Activated CD4-positive, alpha-beta memory T cell treated with anti-CD3 and anti-CD28 coated beads, Interleukin-2, amount 10 ng/mL, durations not matched to agents 7 days and 5 days (primary cell): ENCODE results near the gene LRGUK. TPM values are rescaled to one million over a fixed set of nuclear protein-coding genes. Genes with fewer than 3 reads are reported as not detected.

Experiments
- CTCF ChIA-PET: fragments of 350-600 bp; sonication (Branson Sonifier 250); formaldehyde crosslinking; loops from one replicate; lab custom pipeline; 2021; ENCODE audit warnings: antibody characterized with exemption, inconsistent platforms; lab: Charles Lee
- POLR2A ChIA-PET: fragments of 350-600 bp; sonication (Branson Sonifier 250); formaldehyde crosslinking; loops from one replicate; lab custom pipeline; 2021; ENCODE audit warnings: antibody characterized with exemption; lab: Charles Lee
- DNase-seq: peaks from one replicate; pipeline ENCODE4 v3.0.0-alpha.2; 2020
- H3K27ac Mint-ChIP-seq: one replicate; pipeline ENCODE4 v1.8.0; 2021; ENCODE audit warnings: mild to moderate bottlenecking, mixed read lengths
- H3K27me3 Mint-ChIP-seq: one replicate; pipeline ENCODE4 v1.8.0; 2021; ENCODE audit warnings: mixed read lengths
- H3K36me3 Mint-ChIP-seq: one replicate; pipeline ENCODE4 v1.8.0; 2021; ENCODE audit warnings: low read depth, mixed read lengths
- H3K4me1 Mint-ChIP-seq: one replicate; pipeline ENCODE4 v1.8.0; 2021; ENCODE audit warnings: mixed read lengths
- H3K4me3 Mint-ChIP-seq: one replicate; pipeline ENCODE4 v1.8.0; 2021; ENCODE audit warnings: mild to moderate bottlenecking, mixed read lengths
- H3K9me3 Mint-ChIP-seq: one replicate; pipeline ENCODE4 v1.8.0; 2021; ENCODE audit warnings: mixed read lengths
- total RNA-seq, 2 experiments: library from RNA; stranded (reverse); gene quantifications; one replicate each; pipeline ENCODE4 v1.2.3, GENCODE V29; 2021

LRGUK gene
- total RNA-seq, 2 experiments from 2014 or later = 0.15 TPM; not detected in 1

GRCh38 chr7:134179036-134180011 is 52.2 kb downstream of the LRGUK start:
- H3K27ac Mint-ChIP-seq = no peak overlapping the region
- H3K27me3 Mint-ChIP-seq = no peaks in the 10 kb centered on the region
- H3K9me3 Mint-ChIP-seq = no peaks in the 10 kb centered on the region
- no peak overlapping the region for H3K4me3 Mint-ChIP-seq
- no peaks in the 10 kb centered on the region for H3K36me3 Mint-ChIP-seq
- peaks cover 9% of the 10 kb centered on the region for H3K4me1 Mint-ChIP-seq
- ChIA-PET POLR2A (no interaction called here), CTCF (no interaction called here)
- no peak for DNase-seq

- Mint-ChIP-seq H3K4me1 (no peaks in the 10 kb centered on the region), H3K27ac (no peak overlapping the region), H3K36me3 (no peaks in the 10 kb centered on the region), H3K9me3 (no peaks in the 10 kb centered on the region), H3K4me3 (no peak overlapping the region), H3K27me3 (no peaks in the 10 kb centered on the region)
- no peak for DNase-seq
- ChIA-PET POLR2A (no interaction called here), CTCF (no interaction called here)
Observed at GRCh38 chr7:134180376-134180775, 53.2 kb downstream of the LRGUK start.

GRCh38 chr7:134182078-134182477 is 54.9 kb downstream of the LRGUK start:
- ChIA-PET CTCF (no interaction called here), POLR2A (no interaction called here)
- Mint-ChIP-seq H3K27ac (no peak overlapping the region), H3K4me3 (no peak overlapping the region), H3K4me1 (no peaks in the 10 kb centered on the region), H3K9me3 (no peaks in the 10 kb centered on the region), H3K36me3 (no peaks in the 10 kb centered on the region), H3K27me3 (no peaks in the 10 kb centered on the region)
- DNase-seq = no peak

- Mint-ChIP-seq H3K36me3 (no peaks in the 10 kb centered on the region), H3K4me3 (no peak overlapping the region), H3K4me1 (peaks cover 2% of the 10 kb centered on the region), H3K9me3 (no peaks in the 10 kb centered on the region), H3K27me3 (no peaks in the 10 kb centered on the region), H3K27ac (no peak overlapping the region)
- POLR2A ChIA-PET = no interaction called here
- CTCF ChIA-PET = no interaction called here
- no peak for DNase-seq
Observed at GRCh38 chr7:134184767-134185166, 57.6 kb downstream of the LRGUK start.

DNA sequence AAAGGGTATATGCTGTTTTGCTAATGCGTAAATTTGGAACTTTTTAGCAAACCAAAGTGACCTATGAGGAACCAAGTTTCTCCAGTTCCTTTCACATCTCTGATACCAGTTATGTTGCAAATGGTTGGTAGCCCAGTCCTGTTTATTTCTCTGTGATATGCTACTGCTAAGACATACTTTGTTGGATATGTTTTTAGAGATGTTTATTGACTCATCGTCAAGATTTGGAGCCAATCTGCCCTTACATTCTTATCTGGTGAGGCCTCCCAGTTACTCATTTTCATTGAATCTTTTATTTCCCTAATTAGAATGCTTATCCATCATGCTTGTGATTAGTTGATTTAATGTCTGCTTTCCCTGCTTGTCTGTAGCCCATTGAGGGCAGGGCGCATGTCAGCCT is 58.9 kb downstream of the LRGUK start:
- H3K27me3 Mint-ChIP-seq = no peaks in the 10 kb centered on the region
- no peak for DNase-seq
- H3K9me3 Mint-ChIP-seq = no peaks in the 10 kb centered on the region
- no peak overlapping the region for H3K27ac Mint-ChIP-seq
- peaks cover 5% of the 10 kb centered on the region for H3K4me1 Mint-ChIP-seq
- no peaks in the 10 kb centered on the region for H3K36me3 Mint-ChIP-seq
- H3K4me3 Mint-ChIP-seq = no peak overlapping the region
- CTCF ChIA-PET = no interaction called here
- POLR2A ChIA-PET = no interaction called here

DNA sequence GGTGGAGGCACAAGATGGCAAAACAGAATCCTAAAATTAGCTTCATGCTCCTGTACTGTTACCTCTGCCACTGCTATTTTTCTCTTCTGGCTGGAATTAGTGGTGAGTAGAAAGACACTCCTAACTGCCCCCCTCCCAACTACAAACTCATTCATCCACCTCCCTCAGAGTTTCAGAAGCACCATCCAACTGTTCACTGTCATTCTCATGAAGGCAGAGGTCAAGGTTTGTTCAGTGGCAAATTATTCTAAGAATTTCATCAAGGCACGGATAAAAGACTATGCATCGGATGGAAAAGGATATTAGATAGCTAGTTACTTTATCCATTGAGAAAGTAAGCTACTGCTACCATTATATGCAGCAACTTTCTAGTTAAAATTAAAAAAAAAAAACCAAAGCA is 59.7 kb downstream of the LRGUK start:
- ChIA-PET CTCF (no interaction called here), POLR2A (no interaction called here)
- H3K4me3 Mint-ChIP-seq = no peak overlapping the region
- H3K36me3 Mint-ChIP-seq = no peaks in the 10 kb centered on the region
- H3K27me3 Mint-ChIP-seq = no peaks in the 10 kb centered on the region
- H3K27ac Mint-ChIP-seq = no peak overlapping the region
- peaks cover 5% of the 10 kb centered on the region for H3K4me1 Mint-ChIP-seq
- H3K9me3 Mint-ChIP-seq = no peaks in the 10 kb centered on the region
- DNase-seq = no peak

DNA sequence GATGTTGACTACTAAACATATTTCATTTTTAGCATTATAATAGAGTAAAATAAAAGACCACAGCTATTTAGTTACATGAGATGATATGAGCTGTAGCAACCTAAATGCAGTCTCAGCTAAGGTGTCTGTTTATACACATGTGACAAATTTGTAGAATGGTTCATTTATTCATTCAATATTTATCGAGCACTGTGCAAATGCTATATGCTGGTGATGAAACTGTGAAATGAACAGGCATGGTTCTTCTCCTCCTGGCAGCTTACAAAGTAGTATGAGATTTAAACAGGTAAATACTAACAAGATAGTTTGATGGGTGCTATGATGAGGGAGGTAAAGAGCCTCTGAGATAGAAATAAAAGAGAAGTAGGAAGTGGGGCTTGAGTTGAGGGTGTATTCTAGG is 60.8 kb downstream of the LRGUK start:
- no peak for DNase-seq
- H3K4me1 Mint-ChIP-seq = peaks cover 5% of the 10 kb centered on the region
- H3K27ac Mint-ChIP-seq = no peak overlapping the region
- no peaks in the 10 kb centered on the region for H3K27me3 Mint-ChIP-seq
- ChIA-PET POLR2A (no interaction called here), CTCF (interaction anchor here (1.0 kb wide), 1 partner anchor 46 kb away, joined by 3 read pairs; no protein-coding TSS in a partner anchor)
- no peak overlapping the region for H3K4me3 Mint-ChIP-seq
- no peaks in the 10 kb centered on the region for H3K36me3 Mint-ChIP-seq
- H3K9me3 Mint-ChIP-seq = no peaks in the 10 kb centered on the region

GRCh38 chr7:134188311-134188710 is 61.2 kb downstream of the LRGUK start:
- Mint-ChIP-seq H3K4me1 (peaks cover 5% of the 10 kb centered on the region), H3K27me3 (no peaks in the 10 kb centered on the region), H3K9me3 (no peaks in the 10 kb centered on the region), H3K27ac (no peak overlapping the region), H3K4me3 (no peak overlapping the region), H3K36me3 (no peaks in the 10 kb centered on the region)
- CTCF ChIA-PET = interaction anchor here (1.0 kb wide), 1 partner anchor 47 kb away, joined by 3 read pairs; no protein-coding TSS in a partner anchor
- DNase-seq = no peak
- POLR2A ChIA-PET = no interaction called here

DNA sequence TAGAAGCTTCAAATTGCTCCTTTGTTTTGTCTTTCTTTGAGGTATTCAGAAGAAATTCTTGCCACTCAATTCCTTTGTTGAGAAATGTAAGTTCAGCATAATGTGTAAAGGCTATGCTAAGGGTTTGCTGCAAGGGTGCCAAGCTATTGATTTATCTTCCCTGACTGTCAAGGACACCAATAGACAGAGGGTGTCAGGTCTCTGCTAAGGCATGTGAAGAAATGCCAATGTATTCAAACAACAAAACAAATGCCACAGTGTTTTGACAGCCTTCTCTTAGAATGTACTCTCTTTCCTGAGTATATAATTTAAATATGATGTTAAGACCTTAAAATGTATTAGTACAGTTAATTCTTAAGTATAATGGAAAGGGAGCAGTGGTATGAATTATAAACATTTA is 62.4 kb downstream of the LRGUK start:
- no peak overlapping the region for H3K27ac Mint-ChIP-seq
- POLR2A ChIA-PET = interaction anchor here (1.4 kb wide), 1 partner anchor 15 kb away, joined by 3 read pairs; no protein-coding TSS in a partner anchor
- CTCF ChIA-PET = no interaction called here

GRCh38 chr7:134191876-134192275 is 64.7 kb downstream of the LRGUK start:
- CTCF ChIA-PET = no interaction called here
- DNase-seq = no peak
- POLR2A ChIA-PET = no interaction called here
- Mint-ChIP-seq H3K4me3 (no peak overlapping the region), H3K27ac (no peak overlapping the region), H3K36me3 (no peaks in the 10 kb centered on the region), H3K9me3 (no peaks in the 10 kb centered on the region), H3K27me3 (no peaks in the 10 kb centered on the region), H3K4me1 (peaks cover 5% of the 10 kb centered on the region)

More for the DNA sequence above, 62.4 kb downstream of the LRGUK start:
- Mint-ChIP-seq H3K9me3 (no peaks in the 10 kb centered on the region), H3K27me3 (no peaks in the 10 kb centered on the region), H3K4me1 (peaks cover 5% of the 10 kb centered on the region), H3K4me3 (no peak overlapping the region), H3K36me3 (no peaks in the 10 kb centered on the region)
- DNase-seq = no peak

DNA sequence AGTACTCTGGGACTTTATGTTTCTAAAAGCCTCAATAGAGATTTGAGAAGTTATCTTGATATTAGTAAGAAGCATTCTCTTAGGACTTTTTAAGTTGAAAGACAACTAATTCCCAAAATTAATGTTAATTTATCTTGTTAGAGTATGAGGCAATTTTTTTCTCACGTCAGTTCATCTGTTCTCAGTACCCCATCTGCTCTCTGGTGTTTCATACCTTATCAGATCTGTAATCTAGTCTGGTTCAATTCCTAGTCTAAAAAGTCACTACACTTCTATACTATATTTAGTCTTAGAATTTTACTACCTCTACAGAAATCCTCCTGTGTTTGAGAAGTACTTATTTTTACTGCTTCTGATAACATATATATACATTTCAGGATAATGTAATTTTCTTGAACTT is 66.1 kb downstream of the LRGUK start:
- no peak overlapping the region for H3K27ac Mint-ChIP-seq
- ChIA-PET POLR2A (no interaction called here), CTCF (no interaction called here)
- H3K27me3 Mint-ChIP-seq = peaks cover 1% of the 10 kb centered on the region
- H3K9me3 Mint-ChIP-seq = no peaks in the 10 kb centered on the region
- H3K36me3 Mint-ChIP-seq = no peaks in the 10 kb centered on the region
- peaks cover 3% of the 10 kb centered on the region for H3K4me1 Mint-ChIP-seq
- H3K4me3 Mint-ChIP-seq = no peak overlapping the region
- DNase-seq = no peak

DNA sequence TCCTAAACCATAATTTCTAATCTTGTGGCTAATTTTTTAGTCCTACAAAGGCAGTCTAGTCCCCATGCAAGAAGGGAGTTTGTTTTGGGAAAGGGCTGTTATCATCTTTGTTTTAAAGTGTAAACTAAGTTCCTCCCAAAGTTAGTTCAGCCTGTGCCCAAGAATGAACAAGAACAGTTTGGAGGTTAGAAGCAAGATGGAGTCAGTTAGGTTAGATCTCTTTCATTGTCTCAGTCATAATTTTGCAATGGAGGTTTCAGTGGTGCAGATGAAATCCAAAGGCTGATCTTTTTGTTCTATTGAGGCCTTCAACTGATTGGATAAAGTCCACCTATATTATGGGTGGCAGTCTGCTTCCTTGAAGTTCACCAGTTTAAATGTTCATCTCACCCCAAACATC is 68.1 kb downstream of the LRGUK start:
- H3K4me3 Mint-ChIP-seq = no peak overlapping the region
- peaks cover 3% of the 10 kb centered on the region for H3K27me3 Mint-ChIP-seq
- H3K9me3 Mint-ChIP-seq = no peaks in the 10 kb centered on the region
- H3K27ac Mint-ChIP-seq = no peak overlapping the region
- H3K36me3 Mint-ChIP-seq = no peaks in the 10 kb centered on the region
- ChIA-PET CTCF (no interaction called here), POLR2A (no interaction called here)
- H3K4me1 Mint-ChIP-seq = peaks cover 3% of the 10 kb centered on the region
- no peak for DNase-seq

- DNase-seq = no peak
- no peak overlapping the region for H3K4me3 Mint-ChIP-seq
- no peaks in the 10 kb centered on the region for H3K9me3 Mint-ChIP-seq
- H3K27ac Mint-ChIP-seq = no peak overlapping the region
- no peaks in the 10 kb centered on the region for H3K4me1 Mint-ChIP-seq
- POLR2A ChIA-PET = no interaction called here
- H3K36me3 Mint-ChIP-seq = no peaks in the 10 kb centered on the region
- peaks cover 3% of the 10 kb centered on the region for H3K27me3 Mint-ChIP-seq
- CTCF ChIA-PET = no interaction called here
Observed at GRCh38 chr7:134196439-134196838, 69.3 kb downstream of the LRGUK start.

GRCh38 chr7:134197345-134197744 is 70.2 kb downstream of the LRGUK start:
- H3K4me3 Mint-ChIP-seq = no peak overlapping the region
- H3K36me3 Mint-ChIP-seq = no peaks in the 10 kb centered on the region
- H3K27ac Mint-ChIP-seq = no peak overlapping the region
- DNase-seq = no peak
- H3K27me3 Mint-ChIP-seq = peaks cover 3% of the 10 kb centered on the region
- H3K4me1 Mint-ChIP-seq = no peaks in the 10 kb centered on the region
- ChIA-PET POLR2A (no interaction called here), CTCF (no interaction called here)
- H3K9me3 Mint-ChIP-seq = no peaks in the 10 kb centered on the region
